Erythroblast (primary cell): ENCODE measurements around the gene RALGPS1.

Experiments
- DNase-seq, 2 experiments: peaks; one replicate each; lab custom pipeline; 2025; lab: John Stamatoyannopoulos, UW
- GATA1 ChIP-seq: IDR thresholded peaks from 2 replicates; pipeline ENCODE4 v1.6.1; 2011; ENCODE audit warnings: low read depth, mild to moderate bottlenecking, control low read depth, low read length, moderate library complexity
- POLR2A ChIP-seq: IDR thresholded peaks from 2 replicates; pipeline ENCODE4 v1.6.1; 2011; ENCODE audit warnings: mild to moderate bottlenecking, low read length

RALGPS1 gene, protein sequence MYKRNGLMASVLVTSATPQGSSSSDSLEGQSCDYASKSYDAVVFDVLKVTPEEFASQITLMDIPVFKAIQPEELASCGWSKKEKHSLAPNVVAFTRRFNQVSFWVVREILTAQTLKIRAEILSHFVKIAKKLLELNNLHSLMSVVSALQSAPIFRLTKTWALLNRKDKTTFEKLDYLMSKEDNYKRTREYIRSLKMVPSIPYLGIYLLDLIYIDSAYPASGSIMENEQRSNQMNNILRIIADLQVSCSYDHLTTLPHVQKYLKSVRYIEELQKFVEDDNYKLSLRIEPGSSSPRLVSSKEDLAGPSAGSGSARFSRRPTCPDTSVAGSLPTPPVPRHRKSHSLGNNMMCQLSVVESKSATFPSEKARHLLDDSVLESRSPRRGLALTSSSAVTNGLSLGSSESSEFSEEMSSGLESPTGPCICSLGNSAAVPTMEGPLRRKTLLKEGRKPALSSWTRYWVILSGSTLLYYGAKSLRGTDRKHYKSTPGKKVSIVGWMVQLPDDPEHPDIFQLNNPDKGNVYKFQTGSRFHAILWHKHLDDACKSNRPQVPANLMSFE

DNA sequence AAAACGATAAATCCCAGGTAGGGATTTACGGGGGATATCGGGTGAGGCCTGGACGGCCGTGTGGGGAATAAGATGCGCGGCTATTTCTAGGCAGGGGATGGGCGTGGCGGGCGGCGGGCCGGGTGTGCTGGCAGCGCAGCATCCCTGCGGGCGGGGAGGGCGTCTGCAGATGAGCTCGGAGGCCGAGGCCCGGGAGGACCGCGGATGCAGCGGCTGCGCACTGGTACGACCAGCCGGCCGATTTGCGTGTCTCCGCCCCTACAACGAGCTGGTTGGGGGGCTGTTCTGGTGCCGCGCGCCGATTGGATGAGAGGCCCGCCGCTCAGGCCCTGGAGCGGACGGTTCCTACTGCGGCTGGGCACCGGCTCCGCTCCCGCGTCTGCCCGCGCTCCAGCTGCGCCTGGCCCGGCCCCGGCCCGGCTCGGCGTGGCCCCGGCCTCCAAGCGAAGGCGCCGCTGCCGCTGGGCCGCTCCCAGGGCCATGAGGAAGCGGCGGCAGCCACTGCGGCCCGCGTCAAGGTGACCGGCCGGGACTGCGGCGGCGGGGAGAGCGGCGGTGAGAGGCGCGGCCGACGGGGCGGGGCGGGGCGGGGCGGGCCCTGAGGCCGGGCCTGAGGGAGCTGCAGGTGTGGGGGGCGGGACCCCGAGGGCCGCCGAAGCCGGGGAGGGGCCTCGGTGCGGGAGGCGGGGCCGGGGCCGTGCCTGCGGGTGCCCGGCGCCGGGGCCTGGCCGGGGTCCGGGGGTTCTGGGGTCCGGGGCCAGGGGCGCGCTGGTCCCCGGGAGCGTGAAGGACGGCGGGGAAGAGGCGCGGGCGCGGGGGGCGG, at the start of gene RALGPS1:
Gene RALGPS1 (plus strand): TSS at position 325 of the 823 bp plus-strand sequence. CDS start 47,508 bp downstream, outside the sequence.
- no peak for TF ChIP-seq POLR2A
- TF ChIP-seq GATA1, result no peak
- DNase-seq, result peak; percentile 88 to 90

DNA sequence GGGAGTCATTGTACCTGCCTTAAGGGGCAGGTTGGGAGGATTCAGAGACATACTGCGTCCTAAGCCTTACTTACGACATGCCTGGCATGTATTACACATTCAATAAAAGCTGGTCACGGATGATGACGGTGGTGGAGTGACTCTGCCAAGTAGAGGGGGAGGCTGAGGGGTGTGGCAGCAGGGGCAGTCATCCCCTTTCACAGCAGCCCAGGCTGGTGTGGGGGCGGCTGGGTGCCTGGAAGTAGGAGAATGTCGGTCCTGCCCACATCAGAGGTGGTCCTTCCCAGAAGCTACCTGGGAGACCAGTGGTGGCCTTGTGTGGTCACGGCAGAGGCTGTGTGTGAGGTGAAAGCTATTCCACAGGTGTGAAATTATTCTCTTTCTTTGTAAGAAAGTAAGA, 45.2 kb upstream of the RALGPS1 start:
- TF ChIP-seq POLR2A, result no peak
- TF ChIP-seq GATA1, result no peak
- DNase-seq, result peak in 1 of 2 experiments; percentile 59

DNA sequence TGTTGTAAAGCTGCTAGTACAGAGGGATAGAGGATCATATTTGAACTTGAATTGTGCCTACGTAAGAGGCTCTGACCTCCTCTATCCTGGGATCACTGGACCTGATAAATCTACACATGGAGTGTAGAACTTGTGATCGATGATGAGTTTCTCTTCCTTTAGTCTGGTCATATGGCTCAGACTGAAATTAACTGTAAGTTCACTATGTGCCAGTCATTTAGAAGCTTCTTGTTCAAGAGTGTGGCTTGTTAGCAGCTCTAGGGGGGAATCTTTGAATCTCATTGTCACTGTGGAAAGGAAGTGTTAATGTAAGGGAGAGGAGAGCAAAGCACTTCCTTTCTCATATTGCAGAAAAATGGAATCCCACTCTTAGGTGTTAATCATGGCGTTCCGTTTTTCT, 42.1 kb upstream of the RALGPS1 start:
- TF ChIP-seq GATA1 (no peak), POLR2A (no peak)
- DNase-seq, result no peak

DNA sequence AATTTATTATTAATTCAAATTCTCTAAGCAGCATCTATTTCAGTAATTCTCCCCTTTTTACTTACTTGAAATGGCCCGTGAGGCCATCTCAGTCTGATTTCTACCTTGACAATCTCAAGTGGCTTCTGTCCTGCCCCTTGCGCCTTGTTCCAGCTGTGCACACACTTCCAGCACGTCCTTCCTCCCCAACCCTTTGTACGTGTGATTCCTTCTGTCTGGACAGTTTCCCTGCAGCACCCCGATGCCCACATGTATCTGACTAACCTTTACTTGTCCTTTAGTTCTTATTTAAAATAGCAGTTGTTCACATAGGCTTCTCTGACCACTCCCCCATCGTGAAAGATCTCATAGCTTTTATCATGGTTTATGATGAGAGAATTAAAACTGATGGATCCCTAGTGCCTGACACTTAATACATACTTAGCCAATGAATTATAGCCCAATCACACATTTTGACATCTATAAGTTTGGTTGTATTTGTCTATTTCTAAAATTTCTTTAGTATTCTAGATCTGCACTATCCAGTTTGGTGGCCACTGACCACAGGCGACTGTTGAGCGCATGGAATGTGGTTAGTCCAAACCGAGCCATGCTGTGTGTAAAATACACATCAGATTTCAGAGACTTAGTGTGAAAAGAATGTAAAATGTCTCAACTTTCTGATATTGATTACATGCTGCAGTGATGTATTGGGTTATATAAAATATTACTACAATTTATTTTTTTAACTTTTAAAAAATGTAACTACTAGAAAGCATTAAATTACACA, 39.9 kb upstream of the RALGPS1 start:
- TF ChIP-seq POLR2A (no peak), GATA1 (no peak)
- DNase-seq, result no peak

DNA sequence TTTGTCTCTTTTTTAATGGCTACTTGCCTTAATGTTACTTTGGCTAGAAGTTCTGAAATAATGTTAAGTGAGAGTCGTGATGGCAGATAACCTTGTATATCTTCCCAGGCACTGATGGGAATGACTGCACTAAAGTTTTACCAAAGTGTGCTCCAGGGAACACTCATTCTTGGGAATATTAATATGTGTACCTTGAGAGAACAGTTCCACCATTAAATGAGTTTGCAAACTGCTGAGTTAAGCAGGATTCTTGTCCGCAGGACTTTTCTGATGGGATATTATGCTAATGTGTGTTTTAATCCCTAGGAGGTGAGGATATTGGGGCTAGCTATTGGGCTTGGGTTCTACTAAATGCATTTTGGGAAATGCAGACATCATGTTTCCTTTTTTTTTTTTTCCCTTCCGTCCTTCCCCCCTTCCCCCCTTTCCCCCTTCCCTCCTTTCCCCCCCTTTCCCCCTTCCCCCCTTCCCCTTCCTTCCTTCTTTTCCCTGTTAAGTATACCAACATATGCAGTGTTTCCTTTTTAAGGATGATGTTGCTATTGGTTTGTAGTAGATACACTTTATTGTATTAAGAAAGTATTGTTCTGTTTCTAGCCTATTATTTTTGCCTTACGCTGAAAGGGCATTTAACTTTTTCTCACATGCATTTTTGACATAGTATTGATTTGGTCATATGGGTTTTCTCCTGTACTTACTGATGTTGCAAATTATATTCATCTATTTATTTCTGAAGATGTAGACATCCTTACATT, 38.6 kb upstream of the RALGPS1 start:
- no peak for DNase-seq
- TF ChIP-seq GATA1 (no peak), POLR2A (no peak)

DNA sequence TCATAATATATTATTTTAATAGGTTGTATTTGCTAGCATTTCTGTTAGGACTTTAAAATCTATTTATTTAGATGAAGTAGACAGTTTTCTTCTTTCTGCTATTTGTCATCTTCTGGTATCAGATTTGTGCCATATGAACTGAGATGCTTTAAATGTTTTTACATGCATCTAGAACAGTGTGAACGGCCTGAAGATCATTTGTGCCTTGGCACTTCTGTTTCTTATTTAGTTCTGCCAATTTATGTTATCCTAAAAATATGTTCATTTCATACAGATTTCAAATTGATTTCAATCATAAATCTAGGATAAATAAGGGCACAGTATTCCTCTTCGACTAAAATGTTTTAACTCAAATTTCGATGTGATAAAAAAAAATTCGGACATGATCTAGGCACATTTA, 38.1 kb upstream of the RALGPS1 start:
- TF ChIP-seq POLR2A (no peak), GATA1 (no peak)
- DNase-seq, result no peak

DNA sequence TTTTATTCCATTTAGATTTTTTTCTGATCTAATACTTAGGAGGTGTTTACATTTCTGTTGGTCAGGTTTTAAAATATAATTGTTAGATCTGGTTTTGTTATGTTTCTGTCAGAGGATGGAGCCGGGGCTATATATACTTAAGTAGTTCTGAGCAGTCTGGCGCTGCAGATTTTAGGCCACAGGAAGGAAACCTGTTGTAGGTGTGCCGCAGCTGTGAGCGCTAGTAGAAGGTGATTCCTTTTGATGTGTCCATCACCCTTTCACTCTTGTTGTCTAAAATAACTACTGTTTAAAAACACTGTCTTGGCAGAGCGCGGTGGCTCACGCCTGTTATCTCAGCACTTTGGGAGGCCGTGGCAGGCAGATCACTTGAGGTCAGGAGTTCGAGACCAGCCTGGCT, 37.2 kb upstream of the RALGPS1 start:
- no peak for DNase-seq

DNA sequence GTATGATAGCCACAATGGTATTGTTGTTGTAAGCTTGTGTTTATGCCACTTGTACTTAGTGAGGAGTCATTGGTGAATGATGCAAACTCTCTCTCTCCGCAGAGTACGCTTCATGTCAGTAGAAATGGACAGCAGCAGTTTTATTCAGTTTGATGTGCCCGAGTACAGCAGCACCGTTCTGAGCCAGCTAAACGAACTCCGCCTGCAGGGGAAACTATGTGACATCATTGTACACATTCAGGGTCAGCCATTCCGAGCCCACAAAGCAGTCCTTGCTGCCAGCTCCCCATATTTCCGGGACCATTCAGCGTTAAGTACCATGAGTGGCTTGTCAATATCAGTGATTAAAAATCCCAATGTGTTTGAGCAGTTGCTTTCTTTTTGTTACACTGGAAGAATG, 35.3 kb upstream of the RALGPS1 start:
- TF ChIP-seq GATA1 (no peak), POLR2A (no peak)
- no peak for DNase-seq

More for the DNA sequence above, 37.2 kb upstream of the RALGPS1 start:
- TF ChIP-seq POLR2A (no peak), GATA1 (no peak)

DNA sequence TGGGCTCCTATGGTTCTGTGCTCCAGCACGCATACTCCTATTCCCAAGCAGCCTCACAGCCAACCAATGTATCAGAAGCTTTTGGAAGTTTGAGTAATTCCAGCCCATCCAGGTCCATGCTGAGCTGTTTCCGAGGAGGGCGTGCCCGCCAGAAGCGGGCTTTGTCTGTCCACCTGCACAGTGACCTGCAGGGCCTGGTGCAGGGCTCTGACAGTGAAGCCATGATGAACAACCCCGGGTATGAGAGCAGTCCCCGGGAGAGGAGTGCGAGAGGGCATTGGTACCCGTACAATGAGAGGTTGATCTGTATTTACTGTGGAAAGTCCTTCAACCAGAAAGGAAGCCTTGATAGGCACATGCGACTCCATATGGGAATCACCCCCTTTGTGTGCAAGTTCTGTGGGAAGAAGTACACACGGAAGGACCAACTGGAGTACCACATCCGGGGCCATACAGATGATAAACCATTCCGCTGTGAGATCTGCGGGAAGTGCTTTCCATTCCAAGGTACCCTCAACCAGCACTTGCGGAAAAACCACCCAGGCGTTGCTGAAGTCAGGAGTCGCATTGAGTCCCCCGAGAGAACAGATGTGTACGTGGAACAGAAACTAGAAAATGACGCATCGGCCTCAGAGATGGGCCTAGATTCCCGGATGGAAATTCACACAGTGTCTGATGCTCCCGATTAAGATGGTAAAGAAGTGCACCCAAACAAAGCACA, 34.2 kb upstream of the RALGPS1 start:
- DNase-seq, result no peak
- TF ChIP-seq POLR2A (no peak), GATA1 (no peak)

DNA sequence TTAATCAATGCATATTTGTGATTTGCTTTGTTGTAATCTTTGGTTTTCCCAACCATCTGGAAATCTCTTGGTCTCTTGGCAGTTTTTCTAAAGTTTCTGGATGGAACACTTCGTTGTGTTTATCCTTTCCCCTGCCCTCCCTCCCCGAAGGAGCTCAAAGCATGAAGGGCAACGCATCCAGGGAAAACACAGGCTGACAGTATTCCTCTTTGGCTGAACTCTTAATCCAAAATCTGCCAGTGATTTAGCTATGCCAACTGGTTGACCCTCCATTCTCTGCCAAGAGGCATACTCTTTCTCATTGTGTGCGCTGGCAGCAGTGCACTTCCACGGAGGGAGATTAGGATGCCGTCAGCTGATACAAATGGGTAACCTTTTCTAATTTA, 33.6 kb upstream of the RALGPS1 start:
- TF ChIP-seq GATA1, result no peak
- no peak for TF ChIP-seq POLR2A
- DNase-seq, result no peak

DNA sequence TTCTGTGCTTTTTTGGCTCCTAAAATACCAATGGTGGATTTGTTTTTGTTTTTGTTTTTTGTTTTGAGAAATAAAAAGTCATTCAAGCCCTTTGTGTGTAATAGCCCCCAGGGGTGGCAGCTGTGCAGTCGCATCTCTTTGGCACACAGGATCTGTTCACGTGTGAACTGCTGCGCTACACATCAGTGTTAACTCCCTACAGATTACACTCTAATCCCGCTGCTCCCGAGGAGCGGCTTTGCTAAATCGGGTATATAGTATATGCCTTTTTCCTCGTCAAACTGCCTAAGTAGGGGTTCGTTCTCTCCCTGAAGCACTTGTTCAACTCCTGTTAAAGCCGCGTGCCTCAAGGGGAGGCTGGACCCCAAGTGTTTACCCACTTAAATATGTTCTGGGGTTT, 31.8 kb upstream of the RALGPS1 start:
- DNase-seq, result no peak
- TF ChIP-seq GATA1, result no peak
- no peak for TF ChIP-seq POLR2A

DNA sequence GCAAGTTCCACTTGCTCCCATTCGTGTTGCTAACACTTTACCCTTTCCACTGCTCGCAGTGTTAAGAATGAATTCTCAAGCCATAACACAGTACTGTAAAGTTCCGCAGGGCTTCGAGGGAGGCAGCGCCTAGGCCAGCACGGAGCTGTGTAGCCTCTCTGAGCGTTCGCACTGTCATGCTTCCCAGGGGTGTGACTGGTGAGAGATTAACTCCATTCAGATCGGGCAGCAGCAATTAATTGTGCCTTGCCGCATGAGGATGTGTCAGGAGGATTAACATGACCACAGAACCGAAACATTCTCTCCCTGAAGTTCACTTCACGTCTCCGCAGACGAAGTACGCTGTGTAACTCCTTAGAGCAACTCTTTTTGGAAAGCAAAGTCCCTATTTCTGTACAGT, 30.9 kb upstream of the RALGPS1 start:
- no peak for TF ChIP-seq GATA1
- no peak for TF ChIP-seq POLR2A
- peak in 1 of 2 experiments; percentile 12 for DNase-seq
